SH-SY5Y (cell line): Measurements from ENCODE around the gene DPP4.

ENCODE experiments used
- GATA2 ChIP-seq: IDR thresholded peaks from 2 replicates; pipeline ENCODE4 v1.6.1; 2011; ENCODE audit warnings: mild to moderate bottlenecking, low read depth, low read length
- GATA3 ChIP-seq: IDR thresholded peaks from 2 replicates; pipeline ENCODE4 v1.6.1; 2011; ENCODE audit warnings: low read depth, mild to moderate bottlenecking, low read length, moderate library complexity

DNA sequence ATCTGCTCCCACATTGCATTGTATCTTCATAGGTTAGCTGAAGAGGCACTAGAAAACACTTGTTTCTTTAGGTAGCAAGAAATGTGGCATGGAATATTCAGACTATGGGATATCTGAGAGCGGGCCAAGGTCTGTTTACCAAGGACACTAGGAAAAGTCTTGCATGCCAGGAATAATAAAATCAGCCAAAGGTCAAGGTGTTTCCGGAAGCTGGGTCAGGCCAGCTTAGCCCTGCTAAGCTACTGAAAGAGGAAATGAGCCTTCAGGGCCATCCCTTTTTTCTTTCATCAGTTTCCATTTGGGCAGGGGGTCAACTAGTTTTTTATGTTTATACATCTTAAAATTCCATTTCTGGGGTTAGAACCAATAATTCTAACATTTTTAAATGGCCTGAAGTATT is 101.1 kb downstream of the DPP4 start:
- no peak for TF ChIP-seq GATA2
- no peak for TF ChIP-seq GATA3
